ENCODE measurements around the gene PRDX5. TPM values are rescaled to one million over a fixed set of nuclear protein-coding genes. Genes with fewer than 3 reads are reported as not detected.
A peak's percentile ranks its signal among the peaks of the same experiment; 100 is the strongest.

PRDX5 gene
- total and polyA plus RNA-seq, 9 of the 15 experiments (the other 6 are each of a cell fraction or from before 2014, with no cell fraction given), result 40.8 to 327 (median 204) TPM

GRCh38 chr11:64331569-64332371, 13.8 kb downstream of the PRDX5 start (continued):
- TF ChIP-seq MXI1 (IDR thresholded peaks at IDR 0.05; ENCODE audit: low read depth, low read length), result no peak
- TF ChIP-seq ZNF639 (CRISPR knock-in tag; conservative IDR thresholded peaks at IDR 0.05 in 1 of 2, IDR thresholded peaks at IDR 0.05 in 1 of 2), result peak in 1 of 2 experiments; percentile 72; a peak in 2 of 4 replicates
- no peak for TF ChIP-seq CEBPB (tag; IDR thresholded peaks at IDR 0.05)
- TF ChIP-seq FUS (optimal IDR thresholded peaks at IDR 0.05; ENCODE audit: low read depth, low read length), result no peak
- 0 out of 2 replicates have a peak, but pooled peaks have one; percentile 15 for TF ChIP-seq MAFF (IDR thresholded peaks at IDR 0.05; ENCODE audit: low read length)
- TF ChIP-seq ZNF668 (CRISPR knock-in tag; IDR thresholded peaks at IDR 0.05), result no peak
- TF ChIP-seq KDM1A (IDR thresholded peaks at IDR 0.05), result peak in 1 of 2 experiments; percentile 65; a peak in 2 of 4 replicates
- no peak for TF ChIP-seq E4F1 (CRISPR knock-in tag; IDR thresholded peaks at IDR 0.05; ENCODE audit: borderline replicate concordance)
- no peak for TF ChIP-seq ZNF280B (CRISPR knock-in tag; IDR thresholded peaks at IDR 0.05)
- no peak for TF ChIP-seq AFF4 (CRISPR knock-in tag; IDR thresholded peaks at IDR 0.05)
- no peak for TF ChIP-seq GMEB1 (CRISPR knock-in tag; IDR thresholded peaks at IDR 0.05)
- no peak for TF ChIP-seq ZNF445 (CRISPR knock-in tag; IDR thresholded peaks at IDR 0.05; ENCODE audit: low read depth)
- no peak for TF ChIP-seq GABPB2 (CRISPR knock-in tag; conservative IDR thresholded peaks at IDR 0.05)
- no peak for TF ChIP-seq PML (IDR thresholded peaks at IDR 0.05; ENCODE audit: low read length)
- peak; percentile 95; the same call in 1 of the 2 replicates for TF ChIP-seq LARP7 (IDR thresholded peaks at IDR 0.05)
- TF ChIP-seq CC2D1A (IDR thresholded peaks at IDR 0.05), result peak; percentile 45; the same call in 1 of the 2 replicates
